ENCODE data around the gene SARDH.
A peak's percentile ranks its signal among the peaks of the same experiment; 100 is the strongest.
"Not testable (repeated sequence)": the region's sequence is repeated elsewhere in the genome, so short reads cannot be mapped to it uniquely, and the experiment has no call there.

SARDH gene

DNA sequence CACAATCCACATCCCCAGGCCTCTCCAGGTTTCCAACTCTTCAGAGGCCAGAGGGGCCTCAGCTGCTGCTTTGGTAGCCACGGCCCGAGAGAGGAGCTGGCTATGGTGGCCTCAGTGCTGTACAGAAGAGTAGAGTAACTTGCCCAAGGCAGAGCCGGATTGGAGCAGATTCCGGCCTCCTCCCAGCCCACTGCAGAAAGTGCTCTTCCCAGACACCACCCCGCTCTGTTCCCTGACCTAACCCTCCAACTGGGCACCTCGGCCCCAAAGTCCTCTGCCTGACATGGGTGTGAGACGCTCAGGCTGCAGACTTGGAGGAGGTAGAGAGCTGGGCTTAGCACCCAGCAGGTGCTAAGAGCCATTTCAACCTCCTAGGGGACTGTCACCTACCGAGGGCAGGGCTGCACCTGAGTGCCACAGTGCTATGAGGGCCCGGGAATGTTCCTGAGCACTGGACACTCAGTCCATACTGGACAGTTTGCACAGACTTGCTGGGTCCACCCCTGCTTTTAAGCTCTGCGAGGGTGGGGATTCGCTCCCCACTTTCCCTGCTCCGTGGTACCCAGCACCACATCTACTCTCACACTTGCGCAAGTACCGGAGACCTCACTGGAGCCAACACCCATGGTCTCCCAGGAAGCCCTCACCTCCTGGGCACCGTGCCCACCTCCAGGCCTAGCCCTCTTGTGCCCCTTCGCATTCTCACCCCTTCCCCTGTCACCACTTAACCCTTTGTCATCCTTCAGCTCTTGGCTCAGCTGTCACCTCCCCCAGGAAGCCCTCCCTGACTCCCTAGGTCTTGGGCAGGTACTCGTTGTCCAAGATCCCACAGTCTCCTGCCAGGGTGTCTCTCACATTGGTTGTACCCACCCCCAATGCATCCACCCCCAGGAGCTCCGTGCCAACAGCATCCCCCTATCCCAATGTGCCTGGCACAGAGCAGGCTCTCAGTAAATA lies 52.2 kb downstream of the SARDH start:
- DNase-seq (ENCODE audit: low read depth) = no peak

DNA sequence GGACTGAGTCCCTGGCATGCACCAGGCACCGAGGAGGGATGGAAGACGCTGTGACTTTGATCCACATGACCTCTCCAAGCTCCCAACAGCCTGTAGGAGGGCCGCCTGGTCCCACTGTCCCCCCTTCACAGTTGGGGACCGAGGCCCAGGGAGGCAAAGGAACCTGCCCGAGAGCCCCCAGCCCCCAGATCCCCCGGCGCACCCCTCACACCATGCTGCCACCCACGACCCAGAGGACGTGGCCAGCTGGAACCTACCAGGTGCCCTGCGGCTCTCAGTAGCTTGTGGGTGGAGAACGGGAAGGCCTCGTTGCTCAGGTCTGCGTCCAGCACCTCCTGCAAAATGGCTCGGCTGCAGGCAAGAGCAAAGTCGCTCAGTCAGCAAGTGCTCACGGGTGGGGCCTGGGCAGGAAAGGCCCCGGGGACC lies 53.2 kb downstream of the SARDH start:
- DNase-seq (ENCODE audit: low read depth) = no peak

DNA sequence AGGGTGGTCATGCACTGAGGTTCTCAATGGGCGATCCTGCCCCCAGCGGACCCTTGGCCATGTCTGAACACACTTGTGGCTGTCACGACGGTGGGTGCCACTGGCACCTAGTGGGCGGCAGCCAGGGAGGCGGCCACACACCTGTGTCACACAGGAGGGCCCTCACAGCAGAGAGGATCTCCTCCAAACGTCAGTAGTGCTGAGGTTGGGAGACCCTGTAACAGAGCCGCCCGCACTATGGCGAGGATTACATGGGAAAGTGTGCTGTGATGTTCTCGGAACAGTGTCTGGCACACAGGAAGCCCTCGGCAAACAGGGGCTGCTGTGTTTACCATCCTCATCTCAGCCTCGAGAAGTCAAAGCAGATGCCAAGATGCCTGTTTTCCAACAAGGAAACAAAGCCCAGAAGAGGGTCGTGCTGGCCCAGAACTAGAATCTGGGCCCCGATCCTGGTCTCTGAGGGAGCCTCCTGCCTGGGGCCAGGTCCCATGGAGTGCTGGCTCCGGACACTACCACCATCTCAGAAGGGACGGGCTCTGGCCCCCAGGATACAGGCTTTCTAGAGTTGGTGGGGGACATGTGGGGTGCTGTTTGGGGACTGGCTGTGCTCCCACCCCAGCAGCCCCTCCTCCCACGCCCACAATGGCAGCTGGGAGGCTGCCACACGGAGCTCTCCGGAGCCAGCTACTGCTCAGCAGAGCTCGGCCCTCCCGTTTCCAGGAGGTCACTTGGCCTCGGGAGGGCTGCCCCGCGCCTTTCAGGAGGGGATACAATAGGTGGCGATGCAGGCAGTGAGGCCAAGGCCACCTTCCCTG lies 53.8 kb downstream of the SARDH start:
- DNase-seq (ENCODE audit: low read depth) = no peak

GRCh38 chr9:133683586-133684120 lies 54.5 kb downstream of the SARDH start:
- DNase-seq (ENCODE audit: low read depth) = peak; percentile 43

GRCh38 chr9:133682818-133683585 lies 55.1 kb downstream of the SARDH start:
- DNase-seq (ENCODE audit: low read depth) = no peak

DNA sequence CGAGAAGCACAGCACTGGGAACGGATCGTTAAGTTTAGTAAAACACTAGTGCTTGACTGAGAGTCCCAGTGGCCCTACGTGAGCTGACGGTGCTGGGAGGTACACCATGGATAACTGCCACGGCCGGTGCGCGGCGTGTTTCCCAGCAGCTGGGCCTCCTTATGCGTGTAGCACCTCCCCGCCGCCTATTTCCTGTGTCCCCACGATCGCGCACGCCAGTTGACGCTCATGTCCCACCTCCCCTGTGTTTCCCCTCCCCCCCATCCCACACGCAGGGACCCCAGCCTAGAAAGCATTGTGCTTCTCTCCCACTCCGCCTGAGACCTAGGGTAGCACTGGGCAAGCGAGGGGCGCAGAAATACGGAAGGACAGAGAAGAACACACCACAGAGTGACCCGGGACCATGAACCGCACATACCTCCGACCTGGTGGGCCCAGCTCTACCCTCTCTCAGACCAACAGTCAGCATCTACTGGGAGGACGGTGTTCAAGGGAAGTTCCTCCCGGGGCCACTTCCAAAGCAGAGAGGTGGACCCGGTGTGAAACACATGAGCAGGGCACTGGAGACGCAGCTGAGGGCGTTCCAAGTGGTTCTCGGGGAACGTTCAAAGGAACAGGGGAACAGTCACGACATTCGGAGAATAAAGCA lies 56.4 kb downstream of the SARDH start:
- DNase-seq (ENCODE audit: low read depth) = no peak

GRCh38 chr9:133680976-133681657 lies 57.0 kb downstream of the SARDH start:
- no peak for DNase-seq (ENCODE audit: low read depth)

DNA sequence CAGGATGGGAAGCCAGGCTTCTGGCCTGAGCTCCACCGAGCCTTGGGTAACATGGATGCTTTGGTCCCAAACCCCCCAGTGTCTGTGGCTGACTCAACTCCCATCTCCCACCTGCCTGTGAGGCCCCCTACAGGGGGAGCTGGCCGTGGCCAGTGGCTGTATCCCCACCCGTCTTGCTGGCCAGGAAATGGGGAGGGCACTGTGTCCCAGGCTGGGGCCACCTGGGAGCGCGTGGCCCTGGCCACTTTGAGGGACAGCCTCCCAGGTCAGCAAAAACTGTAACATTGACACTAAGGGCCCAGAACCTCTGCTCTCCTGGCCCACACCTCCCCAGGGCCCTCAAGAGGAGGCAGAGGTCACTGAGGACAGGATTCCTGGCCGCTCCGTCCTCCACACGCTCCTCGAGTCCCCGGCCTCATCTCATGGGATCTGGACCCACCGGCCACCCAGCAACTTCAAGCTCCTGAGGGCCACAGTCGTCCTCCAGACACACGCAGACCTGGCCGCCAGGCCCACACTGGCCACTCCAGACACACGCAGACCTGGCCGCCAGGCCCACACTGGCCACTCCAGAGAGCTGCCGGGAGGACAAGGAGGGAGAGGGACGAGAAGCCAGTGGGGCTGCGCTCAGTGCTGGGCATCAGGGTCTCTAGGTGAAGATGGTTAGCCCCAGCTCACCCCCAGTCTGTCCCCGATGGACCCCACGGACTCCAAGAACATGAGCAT lies 57.7 kb downstream of the SARDH start:
- DNase-seq (ENCODE audit: low read depth) = no peak

DNA sequence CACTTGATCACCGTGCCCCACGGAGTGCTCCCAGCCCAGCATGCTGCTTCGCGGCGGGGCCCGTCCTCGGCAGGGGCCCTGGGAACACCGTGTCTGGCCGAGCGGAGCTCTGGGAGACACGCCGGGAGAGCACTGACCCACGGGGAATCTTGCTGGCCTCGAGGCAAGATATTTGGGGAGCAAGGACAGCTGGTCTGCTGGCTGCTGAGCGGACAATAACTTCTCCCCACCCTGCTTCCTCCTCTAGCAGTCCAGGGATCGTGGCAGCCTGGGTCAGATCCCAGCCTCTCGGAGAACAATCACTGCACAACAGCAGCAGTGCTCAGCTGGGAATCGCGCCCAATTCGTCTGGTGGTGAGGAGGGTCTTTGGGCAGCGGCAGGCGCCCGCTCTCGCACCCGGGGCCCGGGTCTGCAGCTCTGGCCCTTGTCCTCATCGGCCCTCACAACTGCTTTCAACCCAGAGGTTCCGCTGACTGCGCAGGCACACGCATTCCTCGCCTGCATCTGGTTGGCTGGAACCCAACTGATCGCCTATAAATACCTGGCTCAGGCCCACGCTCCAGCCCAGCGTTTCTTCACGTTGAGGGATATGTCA lies 58.6 kb downstream of the SARDH start:
- no peak for DNase-seq (ENCODE audit: low read depth)

GRCh38 chr9:133679056-133679455 lies 59.1 kb downstream of the SARDH start:
- DNase-seq (ENCODE audit: low read depth) = no peak

- peak; percentile 26 for DNase-seq (ENCODE audit: low read depth)
Observed at GRCh38 chr9:133677126-133678010, 60.8 kb downstream of the SARDH start.

DNA sequence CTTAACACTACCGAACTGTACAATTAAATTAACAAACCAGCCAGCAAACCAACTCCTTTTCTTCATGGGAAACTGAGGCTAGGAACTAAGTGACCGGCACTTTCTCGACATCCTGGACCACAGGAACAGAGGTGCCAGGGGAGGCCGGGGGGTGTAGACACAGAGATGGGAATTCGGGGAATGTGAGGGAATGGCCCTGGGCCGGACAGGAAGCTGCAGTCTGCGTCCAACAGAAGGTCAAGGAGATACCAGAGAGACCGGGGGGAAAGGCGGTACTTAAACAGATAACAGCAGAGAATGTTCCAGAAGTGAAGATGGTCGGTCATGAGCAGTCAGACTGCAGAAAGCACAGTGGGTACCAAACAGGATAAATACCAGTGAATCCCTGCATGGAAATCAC lies 61.7 kb downstream of the SARDH start:
- no peak for DNase-seq (ENCODE audit: low read depth)

- not testable (repeated sequence) for DNase-seq (ENCODE audit: low read depth)
Observed at GRCh38 chr9:133675796-133676195, 62.4 kb downstream of the SARDH start.

DNA sequence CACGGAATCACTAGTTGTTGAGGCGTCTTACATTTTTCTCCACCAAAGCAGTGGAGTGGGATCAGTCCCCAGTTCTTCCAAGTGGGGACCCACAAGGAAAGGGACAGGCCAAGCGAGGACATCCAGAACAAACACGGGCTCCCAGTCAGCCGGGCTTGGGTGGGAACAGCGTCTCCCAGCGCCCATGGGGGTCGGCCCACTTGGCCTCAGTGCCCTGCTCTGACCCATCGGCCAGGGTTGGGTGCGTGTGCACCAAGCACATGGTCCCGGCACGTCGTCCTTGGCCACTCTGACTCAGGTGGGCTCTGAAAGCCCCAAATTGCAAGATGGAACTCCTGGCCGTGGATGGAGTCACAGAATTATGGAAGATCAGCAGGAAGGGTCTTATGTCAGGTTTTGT lies 64.1 kb downstream of the SARDH start:
- no peak for DNase-seq (ENCODE audit: low read depth)

- no peak for DNase-seq (ENCODE audit: low read depth)
Observed at GRCh38 chr9:133673258-133673655, 64.9 kb downstream of the SARDH start.

DNA sequence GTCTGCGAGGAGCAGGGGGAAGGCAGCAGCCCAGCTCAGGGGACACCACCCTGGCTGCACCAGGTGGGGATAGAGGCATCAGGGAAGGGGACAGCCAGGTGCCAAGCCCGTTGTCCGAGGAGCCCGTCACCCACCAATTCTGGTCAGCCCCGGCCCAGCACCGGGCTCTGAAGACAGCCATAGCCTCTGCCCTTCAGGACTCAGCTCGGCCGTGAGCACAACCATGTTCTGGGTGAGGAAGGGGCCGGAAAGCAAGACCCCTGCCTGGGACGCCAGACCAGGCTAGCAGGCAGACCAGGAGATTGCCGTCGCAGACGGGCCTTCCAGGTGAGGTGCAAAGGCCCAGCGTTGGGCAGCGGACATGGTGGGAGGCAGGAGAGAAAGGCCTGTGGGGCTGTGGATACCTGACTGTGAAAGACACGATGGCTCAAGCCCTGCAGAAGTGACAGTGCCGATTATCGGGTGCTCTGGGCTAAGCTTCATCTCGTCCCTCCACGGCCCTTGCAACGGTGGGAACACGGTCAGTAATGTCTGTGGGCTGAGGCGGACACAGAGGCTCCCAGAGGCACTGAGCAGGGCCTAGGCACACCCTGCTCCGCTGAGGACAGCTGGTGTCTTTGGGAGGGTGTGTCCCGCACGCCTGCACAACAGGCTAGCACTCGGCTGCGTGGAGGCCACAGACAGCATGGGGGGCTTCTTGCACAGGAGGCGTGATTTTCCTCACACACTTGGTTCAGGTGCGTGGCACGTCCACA lies 65.5 kb downstream of the SARDH start:
- DNase-seq (ENCODE audit: low read depth) = no peak

DNA sequence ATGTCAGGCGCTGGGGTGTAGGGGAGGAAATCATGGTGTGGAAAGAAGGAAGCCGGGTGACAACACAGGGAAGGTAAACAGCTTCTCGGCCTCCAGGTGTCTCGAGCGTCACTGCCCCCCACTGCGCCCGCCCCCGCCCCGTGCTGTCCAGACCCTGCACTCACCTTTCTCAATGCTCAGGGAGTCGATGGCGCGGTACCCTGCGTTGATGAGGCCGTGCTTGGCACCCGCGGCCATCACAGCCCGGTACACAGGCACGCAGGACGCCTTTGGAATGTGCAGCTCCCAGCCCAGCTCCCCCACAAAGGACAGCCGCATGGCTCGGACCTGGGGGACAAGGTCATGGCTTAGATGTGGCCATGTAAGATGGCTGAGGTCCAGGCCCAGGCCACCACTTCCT lies 66.8 kb downstream of the SARDH start:
- no peak for DNase-seq (ENCODE audit: low read depth)

GRCh38 chr9:133670466-133670865 lies 67.7 kb downstream of the SARDH start:
- no peak for DNase-seq (ENCODE audit: low read depth)

Measured in stimulated activated CD4-positive, alpha-beta T cell treated with anti-CD3 and anti-CD28 coated beads, Interleukin-2, amount 100 ng/mL, for 4 hours (primary cell).